GM23338 (cell line): ENCODE measurements around the gene ITGB1BP2. TPM values are rescaled to one million over a fixed set of nuclear protein-coding genes. Genes with fewer than 3 reads are reported as not detected.

Source experiments
- ATAC-seq: fragments of 200-7000 bp; cut with Tn5 transposase; 3 replicates; pipeline ENCODE4 v1.9.1; 2020
- DNase-seq: peaks from one replicate; pipeline ENCODE4 v3.0.0-alpha.2; 2015; ENCODE audit warnings: low spot score
- H2AFZ ChIP-seq: fragments of 200-600 bp; sonication (generic); 2 replicates; pipeline ENCODE4 v1.8.0; 2016; ENCODE audit warnings: antibody characterized with exemption, mild to moderate bottlenecking, moderate library complexity
- H3F3A ChIP-seq: fragments of 200-600 bp; sonication (generic); replicated peaks from 2 replicates; pipeline ENCODE4 v1.8.0; 2017; ENCODE audit warnings: antibody characterized with exemption, mixed run types, low read depth
- H3K27ac ChIP-seq: fragments of 200-600 bp; sonication (generic); 2 replicates; pipeline ENCODE4 v1.6.1; 2016; ENCODE audit warnings: low read depth
- H3K27me3 ChIP-seq: fragments of 200-600 bp; sonication (generic); 2 replicates; pipeline ENCODE4 v1.8.0; 2016; ENCODE audit warnings: mild to moderate bottlenecking, mixed run types, moderate library complexity; ENCODE audit not compliant: insufficient read depth
- H3K36me3 ChIP-seq: fragments of 200-600 bp; sonication (generic); 2 replicates; pipeline ENCODE4 v1.8.0; 2016; ENCODE audit warnings: mild to moderate bottlenecking; ENCODE audit not compliant: insufficient read depth
- H3K4me1 ChIP-seq: fragments of 200-600 bp; sonication (generic); 2 replicates; pipeline ENCODE4 v1.8.0; 2016; ENCODE audit warnings: mild to moderate bottlenecking, moderate library complexity; ENCODE audit not compliant: insufficient read depth
- H3K4me2 ChIP-seq: fragments of 200-600 bp; sonication (generic); 2 replicates; pipeline ENCODE4 v1.7.1; 2017; ENCODE audit warnings: mixed run types
- H3K4me3 ChIP-seq: fragments of 200-600 bp; sonication (generic); 2 replicates; pipeline ENCODE4 v1.6.1; 2016; ENCODE audit warnings: mixed run types
- H3K79me2 ChIP-seq: fragments of 200-600 bp; sonication (generic); replicated peaks from 2 replicates; pipeline ENCODE4 v1.8.0; 2017; ENCODE audit warnings: mild to moderate bottlenecking; ENCODE audit not compliant: insufficient read depth
- H3K9me2 ChIP-seq: fragments of 200-600 bp; sonication (generic); 2 replicates; pipeline ENCODE4 v1.8.0; 2017; ENCODE audit not compliant: insufficient read depth
- H4K20me1 ChIP-seq: fragments of 200-600 bp; sonication (generic); replicated peaks from 2 replicates; pipeline ENCODE4 v1.8.0; 2017; ENCODE audit warnings: mild to moderate bottlenecking; ENCODE audit not compliant: insufficient read depth
- H3K27ac Mint-ChIP-seq: 2 replicates; pipeline ENCODE4 v1.8.0; 2020; ENCODE audit warnings: inconsistent platforms, mild to moderate bottlenecking, moderate library complexity, mixed read lengths
- H3K27me3 Mint-ChIP-seq: 3 replicates; pipeline ENCODE4 v1.8.0; 2022; ENCODE audit warnings: low read depth, mild to moderate bottlenecking, moderate library complexity, mixed read lengths, inconsistent platforms; ENCODE audit not compliant: insufficient read depth, poor library complexity
- H3K36me3 Mint-ChIP-seq: 3 replicates; pipeline ENCODE4 v1.8.0; 2021; ENCODE audit warnings: low read depth, mild to moderate bottlenecking, inconsistent platforms, moderate library complexity, mixed read lengths
- H3K4me1 Mint-ChIP-seq: 3 replicates; pipeline ENCODE4 v1.8.0; 2020; ENCODE audit warnings: mild to moderate bottlenecking, inconsistent platforms, mixed read lengths
- H3K4me3 Mint-ChIP-seq: 3 replicates; pipeline ENCODE4 v1.8.0; 2021; ENCODE audit warnings: moderate library complexity, mild to moderate bottlenecking, inconsistent platforms, mixed read lengths
- H3K9me3 Mint-ChIP-seq: 3 replicates; pipeline ENCODE4 v1.8.0; 2020; ENCODE audit warnings: moderate library complexity, mild to moderate bottlenecking, inconsistent platforms, mixed read lengths
- CREB1 ChIP-seq: fragments of 250-450 bp; sonication (Bioruptor Pico); IDR thresholded peaks from 2 replicates; pipeline ENCODE4 v1.5.0; 2020; ENCODE audit warnings: low read depth, mild to moderate bottlenecking, moderate library complexity
- POLR2AphosphoS5 ChIP-seq: IDR thresholded peaks from 2 replicates; pipeline ENCODE4 v1.6.1; 2016; ENCODE audit warnings: antibody characterized with exemption, low read depth
- STAT1 ChIP-seq: IDR thresholded peaks from one replicate; pipeline ENCODE4 v1.6.1; 2016; ENCODE audit warnings: antibody characterized with exemption; ENCODE audit not compliant: unreplicated experiment
- ZNF331 ChIP-seq: fragments of 250-450 bp; sonication (Bioruptor Pico); IDR thresholded peaks from 2 replicates; pipeline ENCODE4 v1.5.0; 2020; ENCODE audit warnings: low read depth, mild to moderate bottlenecking, moderate library complexity
- polyA plus RNA-seq: library from polyadenylated mRNA; unstranded; fragments of >200 nt; fragmentation: Nextera tagmentation; extraction: Ambion mirVana; gene quantifications from 2 replicates; pipeline ENCODE4 v1.2.1, GENCODE V29; 2016
- total RNA-seq: library from RNA; depleted of rRNA; stranded (reverse); fragments of >200 nt; shearing (Covaris generic); gene quantifications from 2 replicates; pipeline ENCODE4 v1.2.3, GENCODE V29; 2014
- TF ChIP-seq, protein P1 (sequence below): IDR thresholded peaks from one replicate; pipeline ENCODE4 v1.6.1; 2018; ENCODE audit warnings: antibody characterized with exemption; ENCODE audit not compliant: unreplicated experiment
- TF ChIP-seq, protein P2 (sequence below), 2 experiments: fragments of 200-600 bp in 1 of 2; sonication (generic) in 1 of 2; conservative IDR thresholded peaks; 2 replicates each; pipeline versions ENCODE4 v1.5.1 to v1.6.1; 2016 to 2017; ENCODE audit warnings: antibody characterized with exemption in 2 of 2, low read depth in 2 of 2, mild to moderate bottlenecking in 2 of 2, moderate library complexity in 1 of 2
- TF ChIP-seq, protein P3 (sequence below): IDR thresholded peaks from 2 replicates; pipeline ENCODE4 v1.6.1; 2016; ENCODE audit warnings: antibody characterized with exemption

ITGB1BP2 gene
- total and polyA plus RNA-seq, 2 experiments from 2014 or later: 2.0 to 10.9 TPM

DNA sequence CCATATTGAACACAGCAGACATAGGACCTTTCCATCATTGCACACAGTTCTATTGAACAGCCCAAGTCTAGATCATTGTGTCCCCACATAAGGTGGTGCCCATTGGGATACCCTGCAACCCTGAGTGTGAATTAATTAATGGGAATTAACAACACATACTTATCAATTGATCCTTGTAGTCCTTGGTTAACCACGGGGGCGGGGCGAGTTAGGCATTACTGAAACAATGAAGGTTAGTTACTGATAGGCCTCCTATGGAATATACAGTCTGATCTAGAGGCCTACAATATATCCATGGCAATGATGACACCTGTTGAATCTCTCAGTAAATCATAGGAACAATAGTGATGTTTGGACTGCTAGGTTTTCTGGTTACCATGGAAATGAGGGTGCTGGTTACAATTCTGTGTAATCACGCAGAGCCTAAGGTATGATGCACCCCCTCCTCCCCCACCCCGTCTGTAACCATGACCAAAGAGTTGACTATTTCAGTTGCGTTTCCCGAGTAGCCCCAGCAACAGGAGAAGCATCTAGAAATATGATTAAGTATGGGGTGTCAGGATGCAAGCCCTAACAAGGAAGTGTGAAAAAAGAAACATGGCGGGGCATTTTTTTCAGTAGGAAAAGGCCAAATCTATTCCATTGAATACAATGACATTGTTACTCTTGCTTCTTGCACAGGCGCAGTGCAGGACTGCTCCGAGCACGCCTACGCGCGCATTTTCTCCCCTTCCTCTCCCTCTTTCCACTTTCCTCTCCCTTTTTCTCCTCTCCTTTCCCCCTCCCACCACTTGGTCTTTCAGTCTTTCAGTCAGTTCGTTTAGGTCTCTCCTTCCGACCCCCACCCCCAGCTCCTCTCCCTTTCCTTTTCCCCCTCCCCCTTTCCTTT lies 18.8 kb upstream of the ITGB1BP2 start:
- Histone ChIP-seq H3K27me3 (no peaks in the 10 kb centered on the region), H4K20me1 (peaks cover 15% of the 10 kb centered on the region; the same call in 1 of the 2 replicates), H3K4me3 (peak overlapping the region; percentile 51), H3K36me3 (peaks cover 6% of the 10 kb centered on the region; the same call in 1 of the 2 replicates), H3K79me2 (peaks cover 41% of the 10 kb centered on the region), H2AFZ (0 out of 2 replicates have a peak overlapping the region, but pooled peaks have one; percentile 63), H3K27ac (peak overlapping the region; percentile 91), H3F3A (peaks cover 4% of the 10 kb centered on the region; the same call in 1 of the 2 replicates), H3K4me2 (peak overlapping the region; percentile 78), H3K4me1 (peaks cover 6% of the 10 kb centered on the region; the same call in 1 of the 2 replicates), H3K9me2 (no peaks in the 10 kb centered on the region)
- peaks cover 48% of the 10 kb centered on the region for H3K36me3 Mint-ChIP-seq
- peaks cover 9% of the 10 kb centered on the region for H3K27me3 Mint-ChIP-seq
- ATAC-seq (peak; percentile 72), DNase-seq (peak; percentile 23)
- TF ChIP-seq, protein P1, sequence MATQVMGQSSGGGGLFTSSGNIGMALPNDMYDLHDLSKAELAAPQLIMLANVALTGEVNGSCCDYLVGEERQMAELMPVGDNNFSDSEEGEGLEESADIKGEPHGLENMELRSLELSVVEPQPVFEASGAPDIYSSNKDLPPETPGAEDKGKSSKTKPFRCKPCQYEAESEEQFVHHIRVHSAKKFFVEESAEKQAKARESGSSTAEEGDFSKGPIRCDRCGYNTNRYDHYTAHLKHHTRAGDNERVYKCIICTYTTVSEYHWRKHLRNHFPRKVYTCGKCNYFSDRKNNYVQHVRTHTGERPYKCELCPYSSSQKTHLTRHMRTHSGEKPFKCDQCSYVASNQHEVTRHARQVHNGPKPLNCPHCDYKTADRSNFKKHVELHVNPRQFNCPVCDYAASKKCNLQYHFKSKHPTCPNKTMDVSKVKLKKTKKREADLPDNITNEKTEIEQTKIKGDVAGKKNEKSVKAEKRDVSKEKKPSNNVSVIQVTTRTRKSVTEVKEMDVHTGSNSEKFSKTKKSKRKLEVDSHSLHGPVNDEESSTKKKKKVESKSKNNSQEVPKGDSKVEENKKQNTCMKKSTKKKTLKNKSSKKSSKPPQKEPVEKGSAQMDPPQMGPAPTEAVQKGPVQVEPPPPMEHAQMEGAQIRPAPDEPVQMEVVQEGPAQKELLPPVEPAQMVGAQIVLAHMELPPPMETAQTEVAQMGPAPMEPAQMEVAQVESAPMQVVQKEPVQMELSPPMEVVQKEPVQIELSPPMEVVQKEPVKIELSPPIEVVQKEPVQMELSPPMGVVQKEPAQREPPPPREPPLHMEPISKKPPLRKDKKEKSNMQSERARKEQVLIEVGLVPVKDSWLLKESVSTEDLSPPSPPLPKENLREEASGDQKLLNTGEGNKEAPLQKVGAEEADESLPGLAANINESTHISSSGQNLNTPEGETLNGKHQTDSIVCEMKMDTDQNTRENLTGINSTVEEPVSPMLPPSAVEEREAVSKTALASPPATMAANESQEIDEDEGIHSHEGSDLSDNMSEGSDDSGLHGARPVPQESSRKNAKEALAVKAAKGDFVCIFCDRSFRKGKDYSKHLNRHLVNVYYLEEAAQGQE: no peak
- TF ChIP-seq ZNF331: no peak
- no peak for TF ChIP-seq STAT1
- TF ChIP-seq POLR2AphosphoS5: peak; percentile 6; the same call in 1 of the 2 replicates
- peaks cover 4% of the 10 kb centered on the region; the same call in 2 of the 3 replicates for H3K4me1 Mint-ChIP-seq
- peak overlapping the region; percentile 97 for H3K27ac Mint-ChIP-seq
- no peaks in the 10 kb centered on the region; the same call in 1 of the 3 replicates for H3K9me3 Mint-ChIP-seq
- H3K4me3 Mint-ChIP-seq: peak overlapping the region; percentile 95

DNA sequence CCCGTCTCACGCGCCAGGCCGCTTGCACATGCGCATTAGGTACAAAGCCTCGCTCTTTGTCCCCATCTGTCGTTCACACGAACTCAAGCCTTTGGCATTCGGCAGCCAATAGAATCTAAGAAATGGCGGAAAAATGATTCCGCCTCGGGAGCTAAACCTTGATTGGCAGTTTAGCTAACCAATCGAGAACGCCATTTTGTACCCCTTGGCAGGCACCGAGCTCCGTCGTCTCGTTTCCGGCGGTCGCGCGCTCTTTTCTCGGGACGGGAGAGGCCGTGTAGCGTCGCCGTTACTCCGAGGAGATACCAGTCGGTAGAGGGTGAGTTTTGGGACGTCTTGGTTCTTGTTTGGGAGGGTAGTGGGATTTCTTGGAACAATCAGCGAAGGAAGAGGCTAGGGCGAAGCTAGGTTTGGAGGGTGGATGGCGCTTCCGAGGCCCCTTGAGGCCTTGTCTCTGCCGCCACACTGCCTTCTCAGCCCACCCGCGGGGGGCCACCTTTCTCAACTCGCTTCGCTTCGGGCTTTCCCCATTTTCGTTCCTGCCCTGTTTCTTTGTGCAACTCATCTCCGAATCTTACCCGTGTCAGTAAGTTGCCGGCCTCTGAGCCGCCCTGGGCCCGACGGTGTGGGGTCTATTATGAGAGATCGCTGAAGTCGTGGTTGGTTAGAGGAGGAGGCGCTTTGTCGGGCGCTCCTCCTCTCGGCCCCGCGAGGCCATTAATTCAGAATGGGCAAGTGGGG lies 18.0 kb upstream of the ITGB1BP2 start, which contains the start of gene NONO:
NONO (plus strand) TSS at position 233 of the 741 bp plus-strand sequence. CDS start 7,003 bp downstream, outside the sequence.
- peak within 1 kb of the TSS; percentile 97 for H3K4me3 ChIP-seq
- 0 out of 2 replicates have a peak within 1 kb of the TSS, but pooled peaks have one; percentile 63 for H2AFZ ChIP-seq
- H3K36me3 Mint-ChIP-seq: peaks cover 52% of the 10 kb centered on the region
- peaks cover 9% of the 10 kb centered on the region for H3K27me3 Mint-ChIP-seq
- no peaks in the 10 kb centered on the region for H3K27me3 ChIP-seq
- peaks cover 6% of the 10 kb centered on the region; the same call in 1 of the 2 replicates for H3K4me1 ChIP-seq
- peak within 1 kb of the TSS; percentile 96 for H3K27ac ChIP-seq
- H3K36me3 ChIP-seq: peaks cover 6% of the 10 kb centered on the region; the same call in 1 of the 2 replicates
- no peaks in the 10 kb centered on the region for H3K9me2 ChIP-seq
- ATAC-seq: peak; percentile 86
- peaks cover 48% of the 10 kb centered on the region for H3K79me2 ChIP-seq
- H3K4me1 Mint-ChIP-seq: peaks cover 4% of the 10 kb centered on the region; the same call in 2 of the 3 replicates
- no peaks in the 10 kb centered on the region; the same call in 1 of the 3 replicates for H3K9me3 Mint-ChIP-seq
- H3K4me2 ChIP-seq: peak within 1 kb of the TSS; percentile 93
- H4K20me1 ChIP-seq: peaks cover 15% of the 10 kb centered on the region; the same call in 1 of the 2 replicates
- peak; percentile 98 for DNase-seq
- peak within 1 kb of the TSS; percentile 100 for H3K27ac Mint-ChIP-seq
- peaks cover 4% of the 10 kb centered on the region; the same call in 1 of the 2 replicates for H3F3A ChIP-seq
- peak within 1 kb of the TSS; percentile 95 for H3K4me3 Mint-ChIP-seq
- TF ChIP-seq, protein P2, sequence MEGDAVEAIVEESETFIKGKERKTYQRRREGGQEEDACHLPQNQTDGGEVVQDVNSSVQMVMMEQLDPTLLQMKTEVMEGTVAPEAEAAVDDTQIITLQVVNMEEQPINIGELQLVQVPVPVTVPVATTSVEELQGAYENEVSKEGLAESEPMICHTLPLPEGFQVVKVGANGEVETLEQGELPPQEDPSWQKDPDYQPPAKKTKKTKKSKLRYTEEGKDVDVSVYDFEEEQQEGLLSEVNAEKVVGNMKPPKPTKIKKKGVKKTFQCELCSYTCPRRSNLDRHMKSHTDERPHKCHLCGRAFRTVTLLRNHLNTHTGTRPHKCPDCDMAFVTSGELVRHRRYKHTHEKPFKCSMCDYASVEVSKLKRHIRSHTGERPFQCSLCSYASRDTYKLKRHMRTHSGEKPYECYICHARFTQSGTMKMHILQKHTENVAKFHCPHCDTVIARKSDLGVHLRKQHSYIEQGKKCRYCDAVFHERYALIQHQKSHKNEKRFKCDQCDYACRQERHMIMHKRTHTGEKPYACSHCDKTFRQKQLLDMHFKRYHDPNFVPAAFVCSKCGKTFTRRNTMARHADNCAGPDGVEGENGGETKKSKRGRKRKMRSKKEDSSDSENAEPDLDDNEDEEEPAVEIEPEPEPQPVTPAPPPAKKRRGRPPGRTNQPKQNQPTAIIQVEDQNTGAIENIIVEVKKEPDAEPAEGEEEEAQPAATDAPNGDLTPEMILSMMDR (conservative IDR thresholded peaks at IDR 0.05; ENCODE audit: low read depth in 2 of 2): no peak
- TF ChIP-seq CREB1 (CRISPR knock-in tag): 0 out of 2 replicates have a peak, but pooled peaks have one; percentile 2
- TF ChIP-seq POLR2AphosphoS5: peak; percentile 74
- TF ChIP-seq, protein P3, sequence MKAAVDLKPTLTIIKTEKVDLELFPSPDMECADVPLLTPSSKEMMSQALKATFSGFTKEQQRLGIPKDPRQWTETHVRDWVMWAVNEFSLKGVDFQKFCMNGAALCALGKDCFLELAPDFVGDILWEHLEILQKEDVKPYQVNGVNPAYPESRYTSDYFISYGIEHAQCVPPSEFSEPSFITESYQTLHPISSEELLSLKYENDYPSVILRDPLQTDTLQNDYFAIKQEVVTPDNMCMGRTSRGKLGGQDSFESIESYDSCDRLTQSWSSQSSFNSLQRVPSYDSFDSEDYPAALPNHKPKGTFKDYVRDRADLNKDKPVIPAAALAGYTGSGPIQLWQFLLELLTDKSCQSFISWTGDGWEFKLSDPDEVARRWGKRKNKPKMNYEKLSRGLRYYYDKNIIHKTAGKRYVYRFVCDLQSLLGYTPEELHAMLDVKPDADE: 0 out of 2 replicates have a peak, but pooled peaks have one; percentile 14
